Esophagus squamous epithelium (tissue), 4 donors: Measurements from ENCODE around the gene SOD2.

Experiments
- POLR2A ChIP-seq, 4 donors: fragments of 450-650 bp; IDR thresholded peaks; one replicate each; pipeline ENCODE4 v1.6.1; 2017; ENCODE audit warnings: antibody characterized with exemption in 4 of 4, mild to moderate bottlenecking in 4 of 4, moderate library complexity in 3 of 4
- TF ChIP-seq, protein P1 (sequence below), 6 experiments: fragments of 450-650 bp in 4 of 6; fragments of 200-600 bp in 2 of 6; sonication (generic) in 2 of 6; IDR thresholded peaks; one replicate each; pipeline ENCODE4 v1.5.1; 2016 to 2019; ENCODE audit warnings: antibody characterized with exemption in 6 of 6, mild to moderate bottlenecking in 4 of 6, moderate library complexity in 4 of 6

DNA sequence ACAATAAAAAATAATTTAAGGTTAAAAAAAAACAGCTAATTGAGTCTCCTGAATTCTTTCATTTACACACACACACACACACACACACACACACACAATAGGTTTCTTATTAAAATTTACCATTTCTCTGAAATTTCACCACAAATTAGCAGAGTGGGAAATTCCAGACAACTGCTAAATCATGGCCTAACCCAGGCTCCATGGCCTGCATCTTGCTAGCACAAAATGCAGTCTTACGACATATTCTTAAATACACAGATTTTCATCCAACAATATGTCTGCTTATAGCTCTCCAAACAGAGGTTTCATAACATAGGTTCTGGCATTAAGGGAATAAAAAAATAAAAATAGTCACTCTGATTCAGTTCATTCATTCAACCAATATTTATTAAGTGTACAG is 46.9 kb downstream of the SOD2 start:
- TF ChIP-seq, protein P1, sequence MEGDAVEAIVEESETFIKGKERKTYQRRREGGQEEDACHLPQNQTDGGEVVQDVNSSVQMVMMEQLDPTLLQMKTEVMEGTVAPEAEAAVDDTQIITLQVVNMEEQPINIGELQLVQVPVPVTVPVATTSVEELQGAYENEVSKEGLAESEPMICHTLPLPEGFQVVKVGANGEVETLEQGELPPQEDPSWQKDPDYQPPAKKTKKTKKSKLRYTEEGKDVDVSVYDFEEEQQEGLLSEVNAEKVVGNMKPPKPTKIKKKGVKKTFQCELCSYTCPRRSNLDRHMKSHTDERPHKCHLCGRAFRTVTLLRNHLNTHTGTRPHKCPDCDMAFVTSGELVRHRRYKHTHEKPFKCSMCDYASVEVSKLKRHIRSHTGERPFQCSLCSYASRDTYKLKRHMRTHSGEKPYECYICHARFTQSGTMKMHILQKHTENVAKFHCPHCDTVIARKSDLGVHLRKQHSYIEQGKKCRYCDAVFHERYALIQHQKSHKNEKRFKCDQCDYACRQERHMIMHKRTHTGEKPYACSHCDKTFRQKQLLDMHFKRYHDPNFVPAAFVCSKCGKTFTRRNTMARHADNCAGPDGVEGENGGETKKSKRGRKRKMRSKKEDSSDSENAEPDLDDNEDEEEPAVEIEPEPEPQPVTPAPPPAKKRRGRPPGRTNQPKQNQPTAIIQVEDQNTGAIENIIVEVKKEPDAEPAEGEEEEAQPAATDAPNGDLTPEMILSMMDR (IDR thresholded peaks at IDR 0.05), result no peak
- TF ChIP-seq POLR2A (IDR thresholded peaks at IDR 0.05), result no peak
